ENCODE data around the gene RAB11FIP2. TPM values are rescaled to one million over a fixed set of nuclear protein-coding genes. Genes with fewer than 3 reads are reported as not detected.

Gene RAB11FIP2
- total and polyA plus RNA-seq, 2 of the 8 experiments (the other 6 are each of a cell fraction or from before 2014, with no cell fraction given) = 3.1 to 12.7 TPM

GRCh38 chr10:118058371-118058770 lies 11.6 kb upstream of the RAB11FIP2 start (continued):
- TF ChIP-seq ASH2L (IDR thresholded peaks at IDR 0.05; ENCODE audit: low read length) = no peak
- no peak for TF ChIP-seq POU5F1 (IDR thresholded peaks at IDR 0.05; ENCODE audit: low read depth, low read length)
- no peak for TF ChIP-seq MAFK (IDR thresholded peaks at IDR 0.05; ENCODE audit: low read depth, low read length)
- no peak for TF ChIP-seq KDM1A (IDR thresholded peaks at IDR 0.05; ENCODE audit: borderline replicate concordance, low read length)
- no peak for TF ChIP-seq TAF7 (optimal IDR thresholded peaks at IDR 0.05; ENCODE audit: borderline replicate concordance, low read depth, low read length)
- no peak for TF ChIP-seq EZH2 (IDR thresholded peaks at IDR 0.05; ENCODE audit: low read depth, low read length, severe bottlenecking)
